Gastroesophageal sphincter (tissue), 3 donors: ENCODE measurements around the gene IL12B.
"Not testable (repeated sequence)": the region's sequence is repeated elsewhere in the genome, so short reads cannot be mapped to it uniquely, and the experiment has no call there.

Experiments used
- CTCF ChIP-seq, 4 experiments: fragments of 200-600 bp in 2 of 4; fragments of 450-650 bp in 2 of 4; sonication (generic) in 1 of 4; IDR thresholded peaks; one replicate each; pipeline ENCODE4 v1.5.1; 2017 to 2019; ENCODE audit warnings: antibody characterized with exemption in 4 of 4, mild to moderate bottlenecking in 2 of 4, moderate library complexity in 2 of 4
- POLR2A ChIP-seq, 2 donors: fragments of 450-650 bp; IDR thresholded peaks; one replicate each; pipeline ENCODE4 v1.6.1; 2017; ENCODE audit warnings: antibody characterized with exemption in 2 of 2, mild to moderate bottlenecking in 2 of 2, moderate library complexity in 1 of 2
- POLR2AphosphoS5 ChIP-seq: sonication (generic); formaldehyde crosslinking; IDR thresholded peaks from one replicate; pipeline ENCODE4 v1.6.1; 2017; ENCODE audit warnings: antibody characterized with exemption

DNA sequence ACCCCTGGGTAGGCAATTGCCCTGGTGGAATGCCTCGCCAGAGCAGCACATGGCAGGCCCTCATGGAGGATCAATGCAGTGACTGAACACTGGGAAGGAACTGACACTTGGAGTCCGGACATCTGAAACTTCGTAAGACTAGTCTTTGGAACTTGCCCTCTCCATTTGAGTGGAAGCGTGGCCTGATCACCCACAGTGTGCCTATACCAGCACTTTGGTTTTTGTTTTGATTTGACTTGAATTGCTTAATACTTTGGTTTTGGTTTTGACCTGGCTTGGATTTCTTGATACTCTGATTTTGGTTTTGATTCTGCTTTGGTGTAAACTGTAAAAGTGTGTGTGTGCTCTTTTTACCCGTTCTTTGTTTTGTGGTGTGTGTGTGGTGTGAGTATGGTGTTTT is 36.5 kb upstream of the IL12B start:
- not testable (repeated sequence) for TF ChIP-seq CTCF (IDR thresholded peaks at IDR 0.05); POLR2AphosphoS5; POLR2A (IDR thresholded peaks at IDR 0.05)
